ENCODE data around the gene C17orf107. TPM values are rescaled to one million over a fixed set of nuclear protein-coding genes. Genes with fewer than 3 reads are reported as not detected.

Gene C17orf107
- total and polyA plus RNA-seq, 2 of the 13 experiments (the other 11 are each of a cell fraction or from before 2014, with no cell fraction given) = 0.20 to 0.59 TPM

GRCh38 chr17:4920351-4921048, 21.2 kb downstream of the C17orf107 start (continued):
- TF ChIP-seq, protein P1, sequence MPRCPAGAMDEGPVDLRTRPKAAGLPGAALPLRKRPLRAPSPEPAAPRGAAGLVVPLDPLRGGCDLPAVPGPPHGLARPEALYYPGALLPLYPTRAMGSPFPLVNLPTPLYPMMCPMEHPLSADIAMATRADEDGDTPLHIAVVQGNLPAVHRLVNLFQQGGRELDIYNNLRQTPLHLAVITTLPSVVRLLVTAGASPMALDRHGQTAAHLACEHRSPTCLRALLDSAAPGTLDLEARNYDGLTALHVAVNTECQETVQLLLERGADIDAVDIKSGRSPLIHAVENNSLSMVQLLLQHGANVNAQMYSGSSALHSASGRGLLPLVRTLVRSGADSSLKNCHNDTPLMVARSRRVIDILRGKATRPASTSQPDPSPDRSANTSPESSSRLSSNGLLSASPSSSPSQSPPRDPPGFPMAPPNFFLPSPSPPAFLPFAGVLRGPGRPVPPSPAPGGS (CRISPR knock-in tag; IDR thresholded peaks at IDR 0.05) = 0 out of 2 replicates have a peak, but pooled peaks have one; percentile 28
- TF ChIP-seq, protein P2, sequence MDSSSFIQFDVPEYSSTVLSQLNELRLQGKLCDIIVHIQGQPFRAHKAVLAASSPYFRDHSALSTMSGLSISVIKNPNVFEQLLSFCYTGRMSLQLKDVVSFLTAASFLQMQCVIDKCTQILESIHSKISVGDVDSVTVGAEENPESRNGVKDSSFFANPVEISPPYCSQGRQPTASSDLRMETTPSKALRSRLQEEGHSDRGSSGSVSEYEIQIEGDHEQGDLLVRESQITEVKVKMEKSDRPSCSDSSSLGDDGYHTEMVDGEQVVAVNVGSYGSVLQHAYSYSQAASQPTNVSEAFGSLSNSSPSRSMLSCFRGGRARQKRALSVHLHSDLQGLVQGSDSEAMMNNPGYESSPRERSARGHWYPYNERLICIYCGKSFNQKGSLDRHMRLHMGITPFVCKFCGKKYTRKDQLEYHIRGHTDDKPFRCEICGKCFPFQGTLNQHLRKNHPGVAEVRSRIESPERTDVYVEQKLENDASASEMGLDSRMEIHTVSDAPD (CRISPR knock-in tag; IDR thresholded peaks at IDR 0.05) = no peak
- peak; percentile 54; the same call in 1 of the 2 replicates for TF ChIP-seq ZNF292 (CRISPR knock-in tag; IDR thresholded peaks at IDR 0.05; ENCODE audit: borderline replicate concordance, low read depth)
- TF ChIP-seq SALL1 (CRISPR knock-in tag; IDR thresholded peaks at IDR 0.05) = peak; percentile 36; the same call in 1 of the 2 replicates
- TF ChIP-seq ZNF580 (CRISPR knock-in tag; IDR thresholded peaks at IDR 0.05; ENCODE audit: borderline replicate concordance, low read depth) = 0 out of 2 replicates have a peak, but pooled peaks have one; percentile 41
- peak; percentile 5 for TF ChIP-seq TBL1XR1 (IDR thresholded peaks at IDR 0.05; ENCODE audit: borderline replicate concordance, low read length, partially characterized antibody)
- TF ChIP-seq CREB1 (IDR thresholded peaks at IDR 0.05) = no peak
- TF ChIP-seq CREB1 (CRISPR knock-in tag; IDR thresholded peaks at IDR 0.05) = peak; percentile 48
- peak; percentile 39; the same call in 1 of the 2 replicates for TF ChIP-seq ZGPAT (CRISPR knock-in tag; IDR thresholded peaks at IDR 0.05)
- no peak for TF ChIP-seq ZKSCAN1 (IDR thresholded peaks at IDR 0.05; ENCODE audit: low read length)
- peak; percentile 13; the same call in 1 of the 2 replicates for TF ChIP-seq SP5 (CRISPR knock-in tag; IDR thresholded peaks at IDR 0.05; ENCODE audit: borderline replicate concordance, low read depth)
- peak; percentile 39; the same call in 1 of the 2 replicates for TF ChIP-seq ARHGAP35 (CRISPR knock-in tag; IDR thresholded peaks at IDR 0.05; ENCODE audit: borderline replicate concordance)
- peak in 1 of 2 experiments; percentile 16; a peak in 1 of 4 replicates for TF ChIP-seq KLF16 (CRISPR knock-in tag; IDR thresholded peaks at IDR 0.05)
- peak; percentile 92; the same call in 1 of the 2 replicates for TF ChIP-seq ZBTB26 (CRISPR knock-in tag; IDR thresholded peaks at IDR 0.05; ENCODE audit: borderline replicate concordance)
- peak; percentile 65 for TF ChIP-seq TEAD3 (CRISPR knock-in tag; optimal IDR thresholded peaks at IDR 0.05; ENCODE audit: borderline replicate concordance)
- TF ChIP-seq ZFP41 (CRISPR knock-in tag; IDR thresholded peaks at IDR 0.05; ENCODE audit: borderline replicate concordance) = no peak
- TF ChIP-seq, protein P3, sequence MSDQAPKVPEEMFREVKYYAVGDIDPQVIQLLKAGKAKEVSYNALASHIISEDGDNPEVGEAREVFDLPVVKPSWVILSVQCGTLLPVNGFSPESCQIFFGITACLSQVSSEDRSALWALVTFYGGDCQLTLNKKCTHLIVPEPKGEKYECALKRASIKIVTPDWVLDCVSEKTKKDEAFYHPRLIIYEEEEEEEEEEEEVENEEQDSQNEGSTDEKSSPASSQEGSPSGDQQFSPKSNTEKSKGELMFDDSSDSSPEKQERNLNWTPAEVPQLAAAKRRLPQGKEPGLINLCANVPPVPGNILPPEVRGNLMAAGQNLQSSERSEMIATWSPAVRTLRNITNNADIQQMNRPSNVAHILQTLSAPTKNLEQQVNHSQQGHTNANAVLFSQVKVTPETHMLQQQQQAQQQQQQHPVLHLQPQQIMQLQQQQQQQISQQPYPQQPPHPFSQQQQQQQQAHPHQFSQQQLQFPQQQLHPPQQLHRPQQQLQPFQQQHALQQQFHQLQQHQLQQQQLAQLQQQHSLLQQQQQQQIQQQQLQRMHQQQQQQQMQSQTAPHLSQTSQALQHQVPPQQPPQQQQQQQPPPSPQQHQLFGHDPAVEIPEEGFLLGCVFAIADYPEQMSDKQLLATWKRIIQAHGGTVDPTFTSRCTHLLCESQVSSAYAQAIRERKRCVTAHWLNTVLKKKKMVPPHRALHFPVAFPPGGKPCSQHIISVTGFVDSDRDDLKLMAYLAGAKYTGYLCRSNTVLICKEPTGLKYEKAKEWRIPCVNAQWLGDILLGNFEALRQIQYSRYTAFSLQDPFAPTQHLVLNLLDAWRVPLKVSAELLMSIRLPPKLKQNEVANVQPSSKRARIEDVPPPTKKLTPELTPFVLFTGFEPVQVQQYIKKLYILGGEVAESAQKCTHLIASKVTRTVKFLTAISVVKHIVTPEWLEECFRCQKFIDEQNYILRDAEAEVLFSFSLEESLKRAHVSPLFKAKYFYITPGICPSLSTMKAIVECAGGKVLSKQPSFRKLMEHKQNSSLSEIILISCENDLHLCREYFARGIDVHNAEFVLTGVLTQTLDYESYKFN (CRISPR knock-in tag; conservative IDR thresholded peaks at IDR 0.05) = peak; percentile 60

Data from HepG2 (cell line).